SW480 (cell line): ENCODE results near the gene CD160.
"Not testable (repeated sequence)": the region's sequence is repeated elsewhere in the genome, so short reads cannot be mapped to it uniquely, and the experiment has no call there.

Source experiments
- DNase-seq: peaks from one replicate; pipeline ENCODE4 v3.0.0-alpha.2; 2016; ENCODE audit warnings: low spot score

The CD160 gene

GRCh38 chr1:145710291-145711027 lies 8.8 kb upstream of the CD160 start:
- no peak for DNase-seq

GRCh38 chr1:145711213-145711651 lies 8.1 kb upstream of the CD160 start:
- DNase-seq = peak; percentile 16

GRCh38 chr1:145714524-145715111 lies 4.7 kb upstream of the CD160 start:
- no peak for DNase-seq

GRCh38 chr1:145716641-145717345 lies 2.5 kb upstream of the CD160 start:
- DNase-seq = no peak

- DNase-seq = no peak
Observed at GRCh38 chr1:145717833-145718232, 1.5 kb upstream of the CD160 start.

GRCh38 chr1:145718465-145718864 lies 834 bp upstream of the CD160 start:
- not testable (repeated sequence) for DNase-seq

GRCh38 chr1:145720556-145720877 lies 1.2 kb downstream of the CD160 start:
- no peak for DNase-seq

- peak; percentile 45 for DNase-seq
Observed at GRCh38 chr1:145720878-145721671, 1.8 kb downstream of the CD160 start.

GRCh38 chr1:145726193-145726592 lies 6.9 kb downstream of the CD160 start:
- DNase-seq = not testable (repeated sequence)

GRCh38 chr1:145729196-145729595 lies 9.9 kb downstream of the CD160 start:
- DNase-seq = no peak

GRCh38 chr1:145729666-145730436 lies 10.6 kb downstream of the CD160 start:
- DNase-seq = no peak

- no peak for DNase-seq
Observed at GRCh38 chr1:145730467-145730866, 11.2 kb downstream of the CD160 start.

GRCh38 chr1:145730900-145731299 lies 11.6 kb downstream of the CD160 start:
- DNase-seq = no peak

- DNase-seq = no peak
Observed at GRCh38 chr1:145736191-145736590, 16.9 kb downstream of the CD160 start.

- no peak for DNase-seq
Observed at GRCh38 chr1:145740269-145740668, 21.0 kb downstream of the CD160 start.

- DNase-seq = no peak
Observed at GRCh38 chr1:145747398-145748247, 28.3 kb downstream of the CD160 start.

GRCh38 chr1:145750426-145750825 lies 31.1 kb downstream of the CD160 start:
- DNase-seq = no peak

GRCh38 chr1:145751491-145752037 lies 32.3 kb downstream of the CD160 start:
- peak; percentile 10 for DNase-seq

- DNase-seq = no peak
Observed at GRCh38 chr1:145757420-145757819, 38.1 kb downstream of the CD160 start.

- no peak for DNase-seq
Observed at GRCh38 chr1:145758116-145758515, 38.8 kb downstream of the CD160 start.
